GM23338 (cell line): ENCODE results near the gene DERA. TPM values are rescaled to one million over a fixed set of nuclear protein-coding genes. Genes with fewer than 3 reads are reported as not detected.

Source experiments
- ATAC-seq: fragments of 200-7000 bp; cut with Tn5 transposase; 3 replicates; pipeline ENCODE4 v1.9.1; 2020
- DNase-seq: peaks from one replicate; pipeline ENCODE4 v3.0.0-alpha.2; 2015; ENCODE audit warnings: low spot score
- H2AFZ ChIP-seq: fragments of 200-600 bp; sonication (generic); 2 replicates; pipeline ENCODE4 v1.8.0; 2016; ENCODE audit warnings: antibody characterized with exemption, mild to moderate bottlenecking, moderate library complexity
- H3F3A ChIP-seq: fragments of 200-600 bp; sonication (generic); replicated peaks from 2 replicates; pipeline ENCODE4 v1.8.0; 2017; ENCODE audit warnings: antibody characterized with exemption, mixed run types, low read depth
- H3K27ac ChIP-seq: fragments of 200-600 bp; sonication (generic); 2 replicates; pipeline ENCODE4 v1.6.1; 2016; ENCODE audit warnings: low read depth
- H3K27me3 ChIP-seq: fragments of 200-600 bp; sonication (generic); 2 replicates; pipeline ENCODE4 v1.8.0; 2016; ENCODE audit warnings: mild to moderate bottlenecking, mixed run types, moderate library complexity; ENCODE audit not compliant: insufficient read depth
- H3K36me3 ChIP-seq: fragments of 200-600 bp; sonication (generic); 2 replicates; pipeline ENCODE4 v1.8.0; 2016; ENCODE audit warnings: mild to moderate bottlenecking; ENCODE audit not compliant: insufficient read depth
- H3K4me1 ChIP-seq: fragments of 200-600 bp; sonication (generic); 2 replicates; pipeline ENCODE4 v1.8.0; 2016; ENCODE audit warnings: mild to moderate bottlenecking, moderate library complexity; ENCODE audit not compliant: insufficient read depth
- H3K4me2 ChIP-seq: fragments of 200-600 bp; sonication (generic); 2 replicates; pipeline ENCODE4 v1.7.1; 2017; ENCODE audit warnings: mixed run types
- H3K4me3 ChIP-seq: fragments of 200-600 bp; sonication (generic); 2 replicates; pipeline ENCODE4 v1.6.1; 2016; ENCODE audit warnings: mixed run types
- H3K79me2 ChIP-seq: fragments of 200-600 bp; sonication (generic); replicated peaks from 2 replicates; pipeline ENCODE4 v1.8.0; 2017; ENCODE audit warnings: mild to moderate bottlenecking; ENCODE audit not compliant: insufficient read depth
- H3K9me2 ChIP-seq: fragments of 200-600 bp; sonication (generic); 2 replicates; pipeline ENCODE4 v1.8.0; 2017; ENCODE audit not compliant: insufficient read depth
- H4K20me1 ChIP-seq: fragments of 200-600 bp; sonication (generic); replicated peaks from 2 replicates; pipeline ENCODE4 v1.8.0; 2017; ENCODE audit warnings: mild to moderate bottlenecking; ENCODE audit not compliant: insufficient read depth
- H3K27ac Mint-ChIP-seq: 2 replicates; pipeline ENCODE4 v1.8.0; 2020; ENCODE audit warnings: inconsistent platforms, mild to moderate bottlenecking, moderate library complexity, mixed read lengths
- H3K27me3 Mint-ChIP-seq: 3 replicates; pipeline ENCODE4 v1.8.0; 2022; ENCODE audit warnings: low read depth, mild to moderate bottlenecking, moderate library complexity, mixed read lengths, inconsistent platforms; ENCODE audit not compliant: insufficient read depth, poor library complexity
- H3K36me3 Mint-ChIP-seq: 3 replicates; pipeline ENCODE4 v1.8.0; 2021; ENCODE audit warnings: low read depth, mild to moderate bottlenecking, inconsistent platforms, moderate library complexity, mixed read lengths
- H3K4me1 Mint-ChIP-seq: 3 replicates; pipeline ENCODE4 v1.8.0; 2020; ENCODE audit warnings: mild to moderate bottlenecking, inconsistent platforms, mixed read lengths
- H3K4me3 Mint-ChIP-seq: 3 replicates; pipeline ENCODE4 v1.8.0; 2021; ENCODE audit warnings: moderate library complexity, mild to moderate bottlenecking, inconsistent platforms, mixed read lengths
- H3K9me3 Mint-ChIP-seq: 3 replicates; pipeline ENCODE4 v1.8.0; 2020; ENCODE audit warnings: moderate library complexity, mild to moderate bottlenecking, inconsistent platforms, mixed read lengths
- CREB1 ChIP-seq: fragments of 250-450 bp; sonication (Bioruptor Pico); IDR thresholded peaks from 2 replicates; pipeline ENCODE4 v1.5.0; 2020; ENCODE audit warnings: low read depth, mild to moderate bottlenecking, moderate library complexity
- ETS1 ChIP-seq: IDR thresholded peaks from 2 replicates; pipeline ENCODE4 v1.6.1; 2016; ENCODE audit warnings: antibody characterized with exemption
- EZH2phosphoT487 ChIP-seq: fragments of 200-600 bp; sonication (generic); IDR thresholded peaks from one replicate; pipeline ENCODE4 v1.8.1; 2018; ENCODE audit warnings: antibody characterized with exemption; ENCODE audit not compliant: unreplicated experiment
- JUNB ChIP-seq: IDR thresholded peaks from one replicate; pipeline ENCODE4 v1.6.1; 2016; ENCODE audit warnings: antibody characterized with exemption; ENCODE audit not compliant: unreplicated experiment
- NANOG ChIP-seq: IDR thresholded peaks from 2 replicates; pipeline ENCODE4 v1.6.1; 2016; ENCODE audit warnings: antibody characterized with exemption, borderline replicate concordance
- POLR2AphosphoS5 ChIP-seq: IDR thresholded peaks from 2 replicates; pipeline ENCODE4 v1.6.1; 2016; ENCODE audit warnings: antibody characterized with exemption, low read depth
- STAT1 ChIP-seq: IDR thresholded peaks from one replicate; pipeline ENCODE4 v1.6.1; 2016; ENCODE audit warnings: antibody characterized with exemption; ENCODE audit not compliant: unreplicated experiment
- ZNF114 ChIP-seq: fragments of 250-450 bp; sonication (Bioruptor Pico); IDR thresholded peaks from 2 replicates; pipeline ENCODE4 v1.5.0; 2020; ENCODE audit warnings: mild to moderate bottlenecking, moderate library complexity
- ZNF331 ChIP-seq: fragments of 250-450 bp; sonication (Bioruptor Pico); IDR thresholded peaks from 2 replicates; pipeline ENCODE4 v1.5.0; 2020; ENCODE audit warnings: low read depth, mild to moderate bottlenecking, moderate library complexity
- polyA plus RNA-seq: library from polyadenylated mRNA; unstranded; fragments of >200 nt; fragmentation: Nextera tagmentation; extraction: Ambion mirVana; gene quantifications from 2 replicates; pipeline ENCODE4 v1.2.1, GENCODE V29; 2016
- total RNA-seq: library from RNA; depleted of rRNA; stranded (reverse); fragments of >200 nt; shearing (Covaris generic); gene quantifications from 2 replicates; pipeline ENCODE4 v1.2.3, GENCODE V29; 2014
- TF ChIP-seq, protein P1 (sequence below): IDR thresholded peaks from one replicate; pipeline ENCODE4 v1.6.1; 2018; ENCODE audit warnings: antibody characterized with exemption; ENCODE audit not compliant: unreplicated experiment
- TF ChIP-seq, protein P2 (sequence below), 2 experiments: fragments of 200-600 bp in 1 of 2; sonication (generic) in 1 of 2; conservative IDR thresholded peaks; 2 replicates each; pipeline versions ENCODE4 v1.5.1 to v1.6.1; 2016 to 2017; ENCODE audit warnings: antibody characterized with exemption in 2 of 2, low read depth in 2 of 2, mild to moderate bottlenecking in 2 of 2, moderate library complexity in 1 of 2

Gene DERA
- total and polyA plus RNA-seq, 2 experiments from 2014 or later = 20.4 to 27.3 TPM

- Histone ChIP-seq H3K27me3 (no peaks in the 10 kb centered on the region), H3K4me1 (peaks cover 25% of the 10 kb centered on the region), H3K36me3 (peaks cover 31% of the 10 kb centered on the region), H3K4me3 (no peak overlapping the region), H3K27ac (no peak overlapping the region; the same call in 1 of the 2 replicates), H4K20me1 (peaks cover 54% of the 10 kb centered on the region), H3K4me2 (0 out of 2 replicates have a peak overlapping the region, but pooled peaks have one; percentile 17), H2AFZ (no peak overlapping the region), H3K79me2 (peaks cover 97% of the 10 kb centered on the region), H3K9me2 (no peaks in the 10 kb centered on the region), H3F3A (peaks cover 8% of the 10 kb centered on the region)
- no peak overlapping the region for H3K27ac Mint-ChIP-seq
- peaks cover 24% of the 10 kb centered on the region for H3K4me1 Mint-ChIP-seq
- no peak overlapping the region for H3K4me3 Mint-ChIP-seq
- DNase-seq (no peak), ATAC-seq (no peak)
- H3K9me3 Mint-ChIP-seq = no peaks in the 10 kb centered on the region
- H3K36me3 Mint-ChIP-seq = peaks cover 74% of the 10 kb centered on the region
- H3K27me3 Mint-ChIP-seq = peaks cover 1% of the 10 kb centered on the region
- TF ChIP-seq CREB1 (CRISPR knock-in tag) (no peak), POLR2AphosphoS5 (no peak)
- TF ChIP-seq, protein P1, sequence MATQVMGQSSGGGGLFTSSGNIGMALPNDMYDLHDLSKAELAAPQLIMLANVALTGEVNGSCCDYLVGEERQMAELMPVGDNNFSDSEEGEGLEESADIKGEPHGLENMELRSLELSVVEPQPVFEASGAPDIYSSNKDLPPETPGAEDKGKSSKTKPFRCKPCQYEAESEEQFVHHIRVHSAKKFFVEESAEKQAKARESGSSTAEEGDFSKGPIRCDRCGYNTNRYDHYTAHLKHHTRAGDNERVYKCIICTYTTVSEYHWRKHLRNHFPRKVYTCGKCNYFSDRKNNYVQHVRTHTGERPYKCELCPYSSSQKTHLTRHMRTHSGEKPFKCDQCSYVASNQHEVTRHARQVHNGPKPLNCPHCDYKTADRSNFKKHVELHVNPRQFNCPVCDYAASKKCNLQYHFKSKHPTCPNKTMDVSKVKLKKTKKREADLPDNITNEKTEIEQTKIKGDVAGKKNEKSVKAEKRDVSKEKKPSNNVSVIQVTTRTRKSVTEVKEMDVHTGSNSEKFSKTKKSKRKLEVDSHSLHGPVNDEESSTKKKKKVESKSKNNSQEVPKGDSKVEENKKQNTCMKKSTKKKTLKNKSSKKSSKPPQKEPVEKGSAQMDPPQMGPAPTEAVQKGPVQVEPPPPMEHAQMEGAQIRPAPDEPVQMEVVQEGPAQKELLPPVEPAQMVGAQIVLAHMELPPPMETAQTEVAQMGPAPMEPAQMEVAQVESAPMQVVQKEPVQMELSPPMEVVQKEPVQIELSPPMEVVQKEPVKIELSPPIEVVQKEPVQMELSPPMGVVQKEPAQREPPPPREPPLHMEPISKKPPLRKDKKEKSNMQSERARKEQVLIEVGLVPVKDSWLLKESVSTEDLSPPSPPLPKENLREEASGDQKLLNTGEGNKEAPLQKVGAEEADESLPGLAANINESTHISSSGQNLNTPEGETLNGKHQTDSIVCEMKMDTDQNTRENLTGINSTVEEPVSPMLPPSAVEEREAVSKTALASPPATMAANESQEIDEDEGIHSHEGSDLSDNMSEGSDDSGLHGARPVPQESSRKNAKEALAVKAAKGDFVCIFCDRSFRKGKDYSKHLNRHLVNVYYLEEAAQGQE = no peak
- TF ChIP-seq, protein P2, sequence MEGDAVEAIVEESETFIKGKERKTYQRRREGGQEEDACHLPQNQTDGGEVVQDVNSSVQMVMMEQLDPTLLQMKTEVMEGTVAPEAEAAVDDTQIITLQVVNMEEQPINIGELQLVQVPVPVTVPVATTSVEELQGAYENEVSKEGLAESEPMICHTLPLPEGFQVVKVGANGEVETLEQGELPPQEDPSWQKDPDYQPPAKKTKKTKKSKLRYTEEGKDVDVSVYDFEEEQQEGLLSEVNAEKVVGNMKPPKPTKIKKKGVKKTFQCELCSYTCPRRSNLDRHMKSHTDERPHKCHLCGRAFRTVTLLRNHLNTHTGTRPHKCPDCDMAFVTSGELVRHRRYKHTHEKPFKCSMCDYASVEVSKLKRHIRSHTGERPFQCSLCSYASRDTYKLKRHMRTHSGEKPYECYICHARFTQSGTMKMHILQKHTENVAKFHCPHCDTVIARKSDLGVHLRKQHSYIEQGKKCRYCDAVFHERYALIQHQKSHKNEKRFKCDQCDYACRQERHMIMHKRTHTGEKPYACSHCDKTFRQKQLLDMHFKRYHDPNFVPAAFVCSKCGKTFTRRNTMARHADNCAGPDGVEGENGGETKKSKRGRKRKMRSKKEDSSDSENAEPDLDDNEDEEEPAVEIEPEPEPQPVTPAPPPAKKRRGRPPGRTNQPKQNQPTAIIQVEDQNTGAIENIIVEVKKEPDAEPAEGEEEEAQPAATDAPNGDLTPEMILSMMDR (conservative IDR thresholded peaks at IDR 0.05; ENCODE audit: low read depth in 2 of 2) = no peak
Measured at GRCh38 chr12:15887043-15887817, 23.9 kb upstream of the DERA start.

- Mint-ChIP-seq H3K27me3 (peaks cover 2% of the 10 kb centered on the region), H3K4me3 (no peak overlapping the region), H3K36me3 (peaks cover 58% of the 10 kb centered on the region), H3K4me1 (no peaks in the 10 kb centered on the region), H3K27ac (no peak overlapping the region), H3K9me3 (no peaks in the 10 kb centered on the region)
- Histone ChIP-seq H3K4me3 (no peak overlapping the region), H3K27ac (0 out of 2 replicates have a peak overlapping the region, but pooled peaks have one; percentile 18), H3K9me2 (no peaks in the 10 kb centered on the region), H3F3A (no peaks in the 10 kb centered on the region), H3K27me3 (no peaks in the 10 kb centered on the region), H3K36me3 (peaks cover 49% of the 10 kb centered on the region), H3K4me1 (no peaks in the 10 kb centered on the region), H3K4me2 (no peak overlapping the region), H3K79me2 (peaks cover 60% of the 10 kb centered on the region), H4K20me1 (peaks cover 35% of the 10 kb centered on the region), H2AFZ (no peak overlapping the region)
- ATAC-seq (no peak), DNase-seq (no peak)
- no peak for TF ChIP-seq NANOG
- TF ChIP-seq ZNF114 (CRISPR knock-in tag) = no peak
- TF ChIP-seq ETS1 = no peak
- TF ChIP-seq ZNF331 (CRISPR knock-in tag) = no peak
- TF ChIP-seq STAT1 = no peak
- TF ChIP-seq EZH2phosphoT487 = no peak
- TF ChIP-seq POLR2AphosphoS5 = no peak
- TF ChIP-seq CREB1 (CRISPR knock-in tag) = no peak
- TF ChIP-seq JUNB = no peak
Measured at GRCh38 chr12:15892645-15893259, 18.4 kb upstream of the DERA start.
